HL-60 (cell line): ENCODE measurements around the gene SEC14L1.

ENCODE experiments used
- DNase-seq, 2 experiments: peaks; one replicate each; pipeline ENCODE4 v3.0.0-alpha.2; 2010 to 2020; ENCODE audit warnings: low read depth in 1 of 2, low spot score in 1 of 2
- H3K27ac ChIP-seq: fragments of 250-450 bp; sonication (Bioruptor Pico); replicated peaks from 2 replicates; pipeline ENCODE4 v1.5.1; 2020; ENCODE audit warnings: mild to moderate bottlenecking, moderate library complexity
- H3K27me3 ChIP-seq: fragments of 250-450 bp; sonication (Bioruptor Pico); 2 replicates; pipeline ENCODE4 v1.5.1; 2021; ENCODE audit warnings: mild to moderate bottlenecking, moderate library complexity; ENCODE audit not compliant: insufficient read depth, poor library complexity, severe bottlenecking
- H3K4me3 ChIP-seq: replicated peaks from 2 replicates; pipeline ENCODE4 v1.5.1; 2011; ENCODE audit warnings: mild to moderate bottlenecking, control low read depth, low read length; ENCODE audit not compliant: insufficient read depth
- CTCF ChIP-seq: IDR thresholded peaks from one replicate; pipeline ENCODE4 v1.5.1; 2011; ENCODE audit warnings: low read length, control low read depth, inconsistent platforms; ENCODE audit not compliant: insufficient read depth
- GABPA ChIP-seq: IDR thresholded peaks from 2 replicates; pipeline ENCODE4 v1.6.1; 2012; ENCODE audit warnings: low read depth
- POLR2AphosphoS5 ChIP-seq: IDR thresholded peaks from 2 replicates; pipeline ENCODE4 v1.6.1; 2012; ENCODE audit warnings: low read depth
- REST ChIP-seq: IDR thresholded peaks from 2 replicates; pipeline ENCODE4 v1.6.1; 2012; ENCODE audit warnings: low read depth; ENCODE audit not compliant: insufficient replicate concordance
- SPI1 ChIP-seq: IDR thresholded peaks from 2 replicates; pipeline ENCODE4 v1.6.1; 2012; ENCODE audit warnings: low read depth, mild to moderate bottlenecking, borderline replicate concordance

The SEC14L1 gene

GRCh38 chr17:77178563-77178962 is 37.8 kb downstream of the SEC14L1 start:
- DNase-seq = no peak
- H3K27me3 ChIP-seq = no peaks in the 10 kb centered on the region
- H3K4me3 ChIP-seq = no peak overlapping the region
- H3K27ac ChIP-seq = no peak overlapping the region
- no peak for TF ChIP-seq CTCF
- no peak for TF ChIP-seq GABPA
- TF ChIP-seq SPI1 = no peak
- no peak for TF ChIP-seq POLR2AphosphoS5
- TF ChIP-seq REST = no peak

- DNase-seq = no peak
- H3K27me3 ChIP-seq = no peaks in the 10 kb centered on the region
- TF ChIP-seq REST = no peak
- no peak for TF ChIP-seq CTCF
- no peak for TF ChIP-seq GABPA
- TF ChIP-seq SPI1 = no peak
- TF ChIP-seq POLR2AphosphoS5 = no peak
- no peak overlapping the region for H3K4me3 ChIP-seq
- no peak overlapping the region for H3K27ac ChIP-seq
Measured at GRCh38 chr17:77180503-77181357, 40.0 kb downstream of the SEC14L1 start.

- Histone ChIP-seq H3K4me3 (no peak overlapping the region), H3K27me3 (no peaks in the 10 kb centered on the region), H3K27ac (peak overlapping the region; percentile 21)
- TF ChIP-seq REST (no peak), SPI1 (peak; percentile 78)
- DNase-seq = peak; percentile 32 to 49
Measured at GRCh38 chr17:77182205-77183172, 41.7 kb downstream of the SEC14L1 start.
